ENCODE measurements around the gene LIMA1.

GRCh38 chr12:50240096-50240791, 43.1 kb downstream of the LIMA1 start:
- TF ChIP-seq POLR2AphosphoS5 (IDR thresholded peaks at IDR 0.05; ENCODE audit: borderline replicate concordance, low read depth, low read length) (no peak), FOXP2 (optimal IDR thresholded peaks at IDR 0.05; ENCODE audit: control extremely low read depth, extremely low read length, insufficient read depth) (no peak), EZH2 (IDR thresholded peaks at IDR 0.05) (no peak)

All from SK-N-MC (cell line).